Spleen (tissue), 7 donors: Measurements from ENCODE around the gene SCFD2.

ENCODE experiments used
- CTCF ChIP-seq, 11 experiments: fragments of 200-600 bp in 7 of 11; fragments of 450-650 bp in 4 of 11; sonication (generic) in 4 of 11; IDR thresholded peaks in 8 of 11; conservative IDR thresholded peaks in 3 of 11; 1 replicate in 7 of 11; 2 replicates in 4 of 11; pipeline versions ENCODE4 v1.4.0 to v1.8.0; 2016 to 2021; ENCODE audit warnings: antibody characterized with exemption in 11 of 11, inconsistent platforms in 4 of 11, mild to moderate bottlenecking in 1 of 11
- POLR2A ChIP-seq, 3 donors: fragments of 450-650 bp; IDR thresholded peaks; one replicate each; pipeline ENCODE4 v1.5.1; 2017; ENCODE audit warnings: antibody characterized with exemption in 3 of 3, mild to moderate bottlenecking in 1 of 3
- POLR2AphosphoS5 ChIP-seq, 3 donors: sonication (generic); formaldehyde crosslinking; IDR thresholded peaks; one replicate each; pipeline ENCODE4 v1.5.1; 2017; ENCODE audit warnings: antibody characterized with exemption in 3 of 3
- donor health status: DM: no; HTN: no; CAD: no; lungs with moderate emphysema.
- donor health status: DM: no; HTN: no; CAD: no.
- donor health status: DM: no; HTN: no; CAD: no.

DNA sequence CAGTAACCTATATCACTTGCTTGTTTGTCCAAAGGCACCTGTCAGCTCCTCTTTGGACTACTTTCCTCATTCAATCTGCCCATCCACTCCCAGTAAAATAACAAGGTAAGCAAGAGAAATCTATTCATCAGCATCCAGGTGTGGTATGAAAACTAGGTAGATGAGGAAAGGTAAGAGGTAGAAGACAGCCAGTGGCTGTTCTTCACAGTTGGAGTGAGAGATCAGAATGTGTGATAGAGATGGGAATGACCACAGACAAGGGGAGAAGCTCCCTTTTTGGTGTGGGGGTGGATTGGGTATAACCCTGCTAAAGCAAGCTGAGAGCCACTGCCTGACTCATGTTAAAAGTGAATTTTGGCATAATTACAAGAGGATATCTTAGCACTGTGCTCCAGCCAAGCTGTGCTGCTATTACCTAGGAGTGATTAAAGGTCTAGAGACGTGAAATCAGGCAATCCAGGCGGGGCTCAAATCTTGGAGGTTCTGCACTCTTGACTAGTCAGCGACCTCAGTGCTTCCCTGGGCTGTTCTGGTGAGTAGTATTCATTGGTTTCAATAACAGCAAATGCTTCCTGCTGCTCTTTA, 531.8 kb downstream of the SCFD2 start:
- no peak for TF ChIP-seq CTCF (IDR thresholded peaks at IDR 0.05 in 8 of 11, conservative IDR thresholded peaks at IDR 0.05 in 3 of 11)
- no peak for TF ChIP-seq POLR2AphosphoS5 (IDR thresholded peaks at IDR 0.05)
- TF ChIP-seq POLR2A (IDR thresholded peaks at IDR 0.05): no peak
